ENCODE results near the gene ATAD1. TPM values are rescaled to one million over a fixed set of nuclear protein-coding genes. Genes with fewer than 3 reads are reported as not detected.

The ATAD1 gene
- polyA plus RNA-seq, 4 donors: 5.1 to 34.4 (median 11.4) TPM

- DNase-seq (no peak), FAIRE-seq (no peak)
- no peaks in the 10 kb centered on the region for H3K9me3 ChIP-seq (ENCODE audit: control insufficient read depth in 2 of 2, insufficient read depth in 1 of 2, low read depth in 1 of 2, low read length in 1 of 2)
- peaks cover 0 to 7% (median 0%) of the 10 kb centered on the region in 3 donors for H3K36me3 ChIP-seq (ENCODE audit: control insufficient read depth in 3 of 3, insufficient read depth in 2 of 3, low read depth in 1 of 3, low read length in 3 of 3)
- no peak overlapping the region for H3K4me3 ChIP-seq (ENCODE audit: low read depth in 1 of 3, low read length in 3 of 3)
- H3K27me3 ChIP-seq (ENCODE audit: control insufficient read depth in 3 of 3, insufficient read depth in 3 of 3, low read length in 3 of 3): no peaks in the 10 kb centered on the region
- H3K4me1 ChIP-seq (ENCODE audit: control insufficient read depth in 3 of 3, insufficient read depth in 2 of 3, low read depth in 1 of 3, low read length in 2 of 3): peaks cover 0 to 7% (median 4%) of the 10 kb centered on the region in 3 donors
- H3K27ac ChIP-seq (ENCODE audit: low read depth in 1 of 3, low read length in 2 of 3): no peak overlapping the region
Measured at GRCh38 chr10:87705339-87705738, 112.7 kb downstream of the ATAD1 start.

GRCh38 chr10:87703771-87704170, 114.3 kb downstream of the ATAD1 start:
- 56 to 69% (median 62%) methylated on average over 1 of the region's 1 CpG for WGBS, 3 donors
- FAIRE-seq (no peak), DNase-seq (no peak)
- no peak overlapping the region for H3K4me3 ChIP-seq (ENCODE audit: low read depth in 1 of 3, low read length in 3 of 3)
- H3K27ac ChIP-seq (ENCODE audit: low read depth in 1 of 3, low read length in 2 of 3): no peak overlapping the region
- no peaks in the 10 kb centered on the region for H3K27me3 ChIP-seq (ENCODE audit: control insufficient read depth in 3 of 3, insufficient read depth in 3 of 3, low read length in 3 of 3)
- H3K4me1 ChIP-seq (ENCODE audit: control insufficient read depth in 3 of 3, insufficient read depth in 2 of 3, low read depth in 1 of 3, low read length in 2 of 3): peaks cover 0 to 7% (median 4%) of the 10 kb centered on the region in 3 donors
- H3K36me3 ChIP-seq (ENCODE audit: control insufficient read depth in 3 of 3, insufficient read depth in 2 of 3, low read depth in 1 of 3, low read length in 3 of 3): peaks cover 0 to 4% (median 0%) of the 10 kb centered on the region in 3 donors
- H3K9me3 ChIP-seq (ENCODE audit: control insufficient read depth in 2 of 2, insufficient read depth in 1 of 2, low read depth in 1 of 2, low read length in 1 of 2): no peaks in the 10 kb centered on the region

GRCh38 chr10:87702973-87703294, 115.1 kb downstream of the ATAD1 start:
- H3K4me1 ChIP-seq (ENCODE audit: control insufficient read depth in 3 of 3, insufficient read depth in 2 of 3, low read depth in 1 of 3, low read length in 2 of 3): peaks cover 0 to 7% (median 4%) of the 10 kb centered on the region in 3 donors
- DNase-seq (peak in 1 of 2 donors; percentile 76), FAIRE-seq (no peak)
- no peaks in the 10 kb centered on the region for H3K9me3 ChIP-seq (ENCODE audit: control insufficient read depth in 2 of 2, insufficient read depth in 1 of 2, low read depth in 1 of 2, low read length in 1 of 2)
- no peak overlapping the region for H3K4me3 ChIP-seq (ENCODE audit: low read depth in 1 of 3, low read length in 3 of 3)
- H3K36me3 ChIP-seq (ENCODE audit: control insufficient read depth in 3 of 3, insufficient read depth in 2 of 3, low read depth in 1 of 3, low read length in 3 of 3): peaks cover 0 to 4% (median 0%) of the 10 kb centered on the region in 3 donors
- H3K27me3 ChIP-seq (ENCODE audit: control insufficient read depth in 3 of 3, insufficient read depth in 3 of 3, low read length in 3 of 3): no peaks in the 10 kb centered on the region
- 53 to 84% (median 72%) methylated on average over 4 of the region's 4 CpGs for WGBS, 3 donors
- H3K27ac ChIP-seq (ENCODE audit: low read depth in 1 of 3, low read length in 2 of 3): no peak overlapping the region

- DNase-seq (peak in 1 of 2 donors; percentile 28), FAIRE-seq (no peak)
- Histone ChIP-seq H3K4me3 (ENCODE audit: low read depth in 1 of 3, low read length in 3 of 3) (no peak overlapping the region), H3K9me3 (ENCODE audit: control insufficient read depth in 2 of 2, insufficient read depth in 1 of 2, low read depth in 1 of 2, low read length in 1 of 2) (no peaks in the 10 kb centered on the region), H3K27ac (ENCODE audit: low read depth in 1 of 3, low read length in 2 of 3) (peak overlapping the region in 1 of 3 donors; percentile 10), H3K36me3 (ENCODE audit: control insufficient read depth in 3 of 3, insufficient read depth in 2 of 3, low read depth in 1 of 3, low read length in 3 of 3) (peaks cover 0 to 4% (median 0%) of the 10 kb centered on the region in 3 donors), H3K27me3 (ENCODE audit: control insufficient read depth in 3 of 3, insufficient read depth in 3 of 3, low read length in 3 of 3) (no peaks in the 10 kb centered on the region), H3K4me1 (ENCODE audit: control insufficient read depth in 3 of 3, insufficient read depth in 2 of 3, low read depth in 1 of 3, low read length in 2 of 3) (peaks cover 3 to 7% (median 6%) of the 10 kb centered on the region in 3 donors)
- 67 to 73% (median 68%) methylated on average over 9 of the region's 9 CpGs for WGBS, 3 donors
Measured at GRCh38 chr10:87702260-87702972, 115.6 kb downstream of the ATAD1 start.

Other genes with a start within 250 kb of the ATAD1 start
- gene PAPSS2, start 158.3 kb downstream of the ATAD1 start, polyA plus RNA-seq: 10 to 100 TPM; 28.4 to 90.5 (median 58.1) TPM
- gene KLLN, start 45.3 kb upstream of the ATAD1 start, polyA plus RNA-seq: 1 to 10 TPM in 1 of 4 donors, under 1 TPM in 2, not detected in 1; 0.27 to 1.3 (median 0.55) TPM
- 10 to 100 TPM; 18.8 to 73.2 (median 27.7) TPM for gene PTEN, start 45.4 kb upstream of the ATAD1 start, polyA plus RNA-seq